Measurements from ENCODE around the gene CALB2. TPM values are rescaled to one million over a fixed set of nuclear protein-coding genes. Genes with fewer than 3 reads are reported as not detected.

Gene CALB2, protein sequence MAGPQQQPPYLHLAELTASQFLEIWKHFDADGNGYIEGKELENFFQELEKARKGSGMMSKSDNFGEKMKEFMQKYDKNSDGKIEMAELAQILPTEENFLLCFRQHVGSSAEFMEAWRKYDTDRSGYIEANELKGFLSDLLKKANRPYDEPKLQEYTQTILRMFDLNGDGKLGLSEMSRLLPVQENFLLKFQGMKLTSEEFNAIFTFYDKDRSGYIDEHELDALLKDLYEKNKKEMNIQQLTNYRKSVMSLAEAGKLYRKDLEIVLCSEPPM
- total RNA-seq (2022; extraction: Qiagen RNA extraction; ENCODE audit: low read depth) = 4.7 to 7.1 TPM (median 5.1 TPM) in 5 replicates

DNA sequence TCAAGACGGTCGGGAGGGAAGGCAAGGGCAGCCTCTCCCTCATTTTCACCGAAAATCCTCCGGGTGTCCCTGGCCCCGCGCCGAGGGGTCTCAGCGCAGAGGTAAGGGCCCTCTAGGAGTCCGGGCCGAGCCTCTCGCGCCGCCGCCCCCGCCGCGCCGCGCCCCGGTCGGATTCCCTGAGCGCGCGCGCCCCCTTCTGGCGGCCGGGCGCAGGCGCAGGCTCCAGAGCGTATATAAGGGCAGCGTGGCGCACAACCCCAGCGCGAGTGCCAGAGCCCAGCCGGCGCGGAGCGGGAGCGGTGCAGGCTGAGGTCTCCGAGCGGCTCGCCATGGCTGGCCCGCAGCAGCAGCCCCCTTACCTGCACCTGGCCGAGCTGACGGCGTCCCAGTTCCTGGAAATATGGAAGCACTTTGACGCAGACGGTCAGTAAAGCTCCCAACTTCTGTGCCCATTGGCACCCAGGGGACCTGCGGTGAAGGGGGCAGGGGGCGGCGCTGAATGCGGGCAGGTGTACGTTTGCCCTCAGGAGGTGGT, at the start of gene CALB2:
CALB2 (plus strand) TSS at position 260 of the 535 bp plus-strand sequence; CDS start at position 330, 70 bp downstream.

Other genes with a start within 250 kb of the CALB2 start
- 0.23 to 0.79 TPM (median 0.29 TPM) in 5 replicates for gene HYDIN, start 128.0 kb upstream of the CALB2 start, total RNA-seq (2022; extraction: Qiagen RNA extraction; ENCODE audit: low read depth)
- gene CMTR2, start 69.3 kb upstream of the CALB2 start, total RNA-seq (2022; extraction: Qiagen RNA extraction; ENCODE audit: low read depth) = 8.1 to 14.4 TPM (median 12.9 TPM) in 5 replicates
- gene TLE7, start 83.3 kb downstream of the CALB2 start, total RNA-seq (2022; extraction: Qiagen RNA extraction; ENCODE audit: low read depth) = not detected in 5 replicates
- gene ZNF23, start 103.5 kb downstream of the CALB2 start, total RNA-seq (2022; extraction: Qiagen RNA extraction; ENCODE audit: low read depth) = 4.9 to 9.6 TPM (median 6.0 TPM) in 5 replicates
- gene ZNF19, start 130.6 kb downstream of the CALB2 start, total RNA-seq (2022; extraction: Qiagen RNA extraction; ENCODE audit: low read depth) = 1.5 to 4.1 TPM (median 2.1 TPM) in 5 replicates
- gene CHST4, start 167.7 kb downstream of the CALB2 start, total RNA-seq (2022; extraction: Qiagen RNA extraction; ENCODE audit: low read depth) = not detected in 5 replicates
- 0.04 TPM in 1 of 5 replicates, not detected in the others for gene TAT, start 218.4 kb downstream of the CALB2 start, total RNA-seq (2022; extraction: Qiagen RNA extraction; ENCODE audit: low read depth)